NT2/D1 (cell line): ENCODE results near the gene DRAXIN.

ENCODE experiments used
- YY1 ChIP-seq: IDR thresholded peaks from 2 replicates; pipeline ENCODE4 v1.6.1; 2011; ENCODE audit not compliant: insufficient read length, insufficient read depth
- ZNF274 ChIP-seq: IDR thresholded peaks from 2 replicates; pipeline ENCODE4 v1.6.1; 2011; ENCODE audit warnings: mild to moderate bottlenecking, low read depth, low read length

GRCh38 chr1:11701551-11701961, 10.0 kb downstream of the DRAXIN start:
- TF ChIP-seq YY1 (no peak), ZNF274 (no peak)
